K562 (cell line): ENCODE measurements around the gene ADAMTS14. TPM values are rescaled to one million over a fixed set of nuclear protein-coding genes. Genes with fewer than 3 reads are reported as not detected.
A peak's percentile ranks its signal among the peaks of the same experiment; 100 is the strongest.

Experiments
- ATF6 ChIP-seq: sonication (generic); formaldehyde crosslinking; IDR thresholded peaks from 2 replicates; pipeline ENCODE4 v1.4.0; 2020; ENCODE audit warnings: mild to moderate bottlenecking, missing genetic modification reagents
- BCL6 ChIP-seq: fragments of 250-450 bp; sonication (Bioruptor Pico); IDR thresholded peaks from 2 replicates; pipeline ENCODE4 v1.4.0; 2020
- CAMTA2 ChIP-seq: fragments of 250-450 bp; sonication (Bioruptor Pico); conservative IDR thresholded peaks from 2 replicates; pipeline ENCODE4 v1.5.1; 2022
- CTCF ChIP-seq, 3 experiments: IDR thresholded peaks in 2 of 3; conservative IDR thresholded peaks in 1 of 3; 2 replicates each; pipeline ENCODE4 v1.5.1; 2011 to 2012; ENCODE audit warnings: low read length in 3 of 3, mild to moderate bottlenecking in 3 of 3, control low read depth in 2 of 3, improper control_type of control experiment in 1 of 3, inconsistent platforms in 1 of 3, low read depth in 1 of 3, mixed read lengths in 1 of 3, moderate library complexity in 1 of 3; ENCODE audit not compliant: insufficient read depth in 2 of 3
- CTCFL ChIP-seq: IDR thresholded peaks from 2 replicates; pipeline ENCODE4 v1.6.1; 2011; ENCODE audit warnings: borderline replicate concordance, low read depth, mild to moderate bottlenecking, moderate library complexity, low read length; ENCODE audit not compliant: insufficient read depth, poor library complexity, severe bottlenecking
- DNMT1 ChIP-seq: fragments of 450-650 bp; IDR thresholded peaks from 2 replicates; pipeline ENCODE4 v1.6.1; 2016; ENCODE audit warnings: antibody characterized with exemption, mild to moderate bottlenecking
- GABPA ChIP-seq: fragments of 200-800 bp; sonication (Bioruptor generic); conservative IDR thresholded peaks from 2 replicates; pipeline ENCODE4 v1.6.1; 2016; ENCODE audit warnings: low read depth, missing genetic modification characterization, missing compliant biosample characterization
- HEY1 ChIP-seq: fragments of 250-450 bp; sonication (Bioruptor Pico); IDR thresholded peaks from 2 replicates; pipeline ENCODE4 v1.5.0; 2020; ENCODE audit warnings: mild to moderate bottlenecking, moderate library complexity, borderline replicate concordance
- JUND ChIP-seq, 2 experiments: IDR thresholded peaks; 2 replicates in 1 of 2; 3 replicates in 1 of 2; pipeline ENCODE4 v1.6.1; 2011; ENCODE audit warnings: borderline replicate concordance in 2 of 2, low read depth in 2 of 2, low read length in 2 of 2, improper control_type of control experiment in 1 of 2, missing biosample characterization in 1 of 2, missing genetic modification characterization in 1 of 2, missing genetic modification reagents in 1 of 2
- NFYB ChIP-seq: IDR thresholded peaks from 2 replicates; pipeline ENCODE4 v1.6.1; 2011; ENCODE audit warnings: mild to moderate bottlenecking, moderate library complexity; ENCODE audit not compliant: insufficient read length; ENCODE audit errors: extremely low read depth
- PHTF2 ChIP-seq: fragments of 250-450 bp; sonication (Bioruptor Pico); IDR thresholded peaks from 2 replicates; pipeline ENCODE4 v1.5.0; 2021; ENCODE audit warnings: mild to moderate bottlenecking
- RB1 ChIP-seq: fragments of 450-650 bp; IDR thresholded peaks from 2 replicates; pipeline ENCODE4 v1.6.1; 2017; ENCODE audit warnings: low read depth, mild to moderate bottlenecking
- SMAD3 ChIP-seq: fragments of 450-650 bp; formaldehyde crosslinking; conservative IDR thresholded peaks from 2 replicates; pipeline ENCODE4 v1.4.0; 2020; ENCODE audit warnings: mild to moderate bottlenecking
- ZBTB43 ChIP-seq: sonication (generic); formaldehyde crosslinking; IDR thresholded peaks from 2 replicates; pipeline ENCODE4 v1.8.0; 2023; ENCODE audit warnings: mild to moderate bottlenecking, missing genetic modification reagents
- ZFP91 ChIP-seq: sonication (generic); formaldehyde crosslinking; IDR thresholded peaks from 2 replicates; pipeline ENCODE4 v1.8.0; 2022; ENCODE audit warnings: mild to moderate bottlenecking, missing genetic modification reagents
- ZKSCAN3 ChIP-seq: fragments of 250-450 bp; sonication (Bioruptor Pico); IDR thresholded peaks from 2 replicates; pipeline ENCODE4 v1.4.0; 2020
- ZNF224 ChIP-seq: sonication (generic); formaldehyde crosslinking; IDR thresholded peaks from 2 replicates; pipeline ENCODE4 v1.8.0; 2022; ENCODE audit warnings: mild to moderate bottlenecking, missing genetic modification reagents
- ZNF830 ChIP-seq: fragments of 250-450 bp; sonication (Bioruptor Pico); IDR thresholded peaks from 2 replicates; pipeline ENCODE4 v1.5.0; 2021; ENCODE audit warnings: mild to moderate bottlenecking
- polyA plus RNA-seq, 8 experiments: library from polyadenylated mRNA; depleted of rRNA in 4 of 8; stranded (reverse) in 5 of 8; unstranded in 3 of 8; fragments of >200 nt; fragmentation: Nextera tagmentation in 2 of 8; fragmentation: Illumina TruSeq in 1 of 8; extraction: Ambion mirVana in 2 of 8; extraction: Trizol in 1 of 8; gene quantifications; 2 replicates each; pipeline versions ENCODE4 v1.2.1 to v1.2.3, GENCODE V29; 2011 to 2014; ENCODE audit warnings: inconsistent platforms in 1 of 8, missing spikeins in 1 of 8
- total RNA-seq, 7 experiments: library from RNA; depleted of rRNA in 6 of 7; stranded (reverse); fragments of >200 nt in 6 of 7; fragmentation: Illumina TruSeq in 2 of 7; extraction: Trizol in 2 of 7; gene quantifications; 2 replicates each; pipeline versions ENCODE4 v1.2.1 to v1.2.3, GENCODE V29; 2011 to 2021; ENCODE audit warnings: low replicate concordance in 1 of 7

ADAMTS14 gene
- total and polyA plus RNA-seq, 9 of the 15 experiments (the other 6 are each of a cell fraction or from before 2014, with no cell fraction given) = 0.04 to 37.4 (median 15.9) TPM

GRCh38 chr10:70673043-70673928, 980 bp downstream of the ADAMTS14 start (continued):
- TF ChIP-seq CTCFL (no peak), DNMT1 (no peak), CTCF (IDR thresholded peaks at IDR 0.05 in 2 of 3, conservative IDR thresholded peaks at IDR 0.05 in 1 of 3; ENCODE audit: insufficient read depth in 2 of 3, low read depth in 1 of 3, low read length in 3 of 3) (no peak), BCL6 (no peak), ZNF224 (CRISPR knock-in tag) (no peak), SMAD3 (no peak), ATF6 (CRISPR knock-in tag) (no peak), PHTF2 (CRISPR knock-in tag) (no peak), JUND (IDR thresholded peaks at IDR 0.05; ENCODE audit: borderline replicate concordance, low read depth, low read length) (no peak), JUND (tag; IDR thresholded peaks at IDR 0.05; ENCODE audit: borderline replicate concordance, low read depth, low read length) (no peak; the same call in 2 of the 3 replicates), ZKSCAN3 (CRISPR knock-in tag) (no peak), ZNF830 (CRISPR knock-in tag) (no peak), GABPA (tag) (no peak), RB1 (no peak), ZFP91 (0 out of 2 replicates have a peak, but pooled peaks have one; percentile 7), HEY1 (CRISPR knock-in tag) (peak; percentile 21; the same call in 1 of the 2 replicates), CAMTA2 (no peak), ZBTB43 (CRISPR knock-in tag) (no peak), NFYB (no peak)
